HG03066 (cell line): Measurements from ENCODE around the gene EFCAB14.
"Not testable (repeated sequence)": the region's sequence is repeated elsewhere in the genome, so short reads cannot be mapped to it uniquely, and the experiment has no call there.

ENCODE experiments used
- ATAC-seq: cut with Tn5 transposase; IDR thresholded peaks from one replicate; pipeline ENCODE4 v1.9.1; 2021; ENCODE audit warnings: low read depth; ENCODE audit not compliant: unreplicated experiment

The EFCAB14 gene

GRCh38 chr1:46687921-46688509 is 30.9 kb downstream of the EFCAB14 start:
- no peak for ATAC-seq

DNA sequence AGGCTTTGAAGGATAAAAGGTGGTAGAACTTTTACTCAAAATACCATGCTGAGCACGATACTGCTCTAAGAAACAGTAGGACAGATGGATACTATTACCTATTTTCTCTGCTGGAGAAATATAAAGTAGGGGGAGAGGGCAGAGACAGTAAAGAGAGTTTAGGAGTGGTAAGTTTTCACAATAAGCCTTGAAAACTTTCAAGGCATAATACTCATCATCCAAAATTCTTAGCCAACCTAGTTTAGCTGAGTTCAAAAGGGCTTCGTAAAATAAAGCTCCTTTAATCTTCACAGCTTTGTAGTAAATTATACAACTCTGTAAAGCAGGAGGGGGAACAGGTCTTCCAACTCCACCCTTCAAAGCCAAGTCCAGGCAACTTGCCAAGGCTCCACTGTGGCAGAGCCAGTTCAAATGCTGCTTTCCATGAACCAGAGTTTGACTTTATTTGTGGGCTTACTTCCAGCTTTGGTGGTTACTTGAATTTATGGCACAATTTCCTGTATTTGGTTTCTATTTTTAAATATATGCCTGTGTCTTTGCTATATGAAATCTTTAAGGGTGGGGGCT is 31.7 kb downstream of the EFCAB14 start:
- no peak for ATAC-seq

- ATAC-seq = no peak
These were observed 32.7 kb downstream of the EFCAB14 start for GRCh38 chr1:46686255-46686654.

GRCh38 chr1:46684670-46685069 is 34.2 kb downstream of the EFCAB14 start:
- ATAC-seq = no peak

- no peak for ATAC-seq
These were observed 36.9 kb downstream of the EFCAB14 start for GRCh38 chr1:46682064-46682463.

- ATAC-seq = no peak
These were observed 37.4 kb downstream of the EFCAB14 start for GRCh38 chr1:46681333-46682034.

DNA sequence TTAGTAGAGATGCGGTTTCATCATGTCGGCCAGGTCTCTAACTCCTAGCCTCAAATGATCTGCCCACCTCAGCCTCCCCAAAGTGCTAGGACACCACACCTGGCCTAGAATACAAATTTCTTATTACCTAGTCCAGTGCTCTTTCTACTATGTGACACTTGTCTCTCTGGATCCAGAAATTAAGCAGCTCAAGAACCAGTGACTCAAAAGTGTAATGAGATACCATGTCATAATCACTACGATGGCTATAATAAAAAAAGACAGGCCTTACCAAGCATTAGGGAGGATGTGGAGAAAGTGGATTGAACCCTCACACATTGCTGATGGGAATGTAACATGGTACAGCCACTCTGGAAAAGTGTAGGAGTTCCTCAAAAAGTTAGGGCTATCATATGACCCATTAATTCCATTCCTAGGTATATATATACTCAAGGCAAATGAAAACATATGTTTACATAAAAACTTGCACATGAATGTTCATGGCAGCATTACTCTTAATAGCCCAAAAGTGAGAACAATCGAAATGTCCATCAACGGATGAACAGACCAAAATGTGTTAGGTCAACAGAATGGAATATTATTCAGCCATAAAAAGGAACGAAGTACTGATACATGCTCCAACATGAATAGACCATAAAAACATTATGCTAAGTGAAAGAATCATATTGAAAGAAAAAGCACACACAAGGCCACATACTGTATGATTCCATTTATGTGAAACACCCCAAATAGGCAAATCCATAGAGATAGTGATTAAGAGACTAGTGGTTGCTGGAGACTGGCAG is 38.9 kb downstream of the EFCAB14 start:
- ATAC-seq = no peak

GRCh38 chr1:46677339-46677738 is 41.6 kb downstream of the EFCAB14 start:
- ATAC-seq = no peak

DNA sequence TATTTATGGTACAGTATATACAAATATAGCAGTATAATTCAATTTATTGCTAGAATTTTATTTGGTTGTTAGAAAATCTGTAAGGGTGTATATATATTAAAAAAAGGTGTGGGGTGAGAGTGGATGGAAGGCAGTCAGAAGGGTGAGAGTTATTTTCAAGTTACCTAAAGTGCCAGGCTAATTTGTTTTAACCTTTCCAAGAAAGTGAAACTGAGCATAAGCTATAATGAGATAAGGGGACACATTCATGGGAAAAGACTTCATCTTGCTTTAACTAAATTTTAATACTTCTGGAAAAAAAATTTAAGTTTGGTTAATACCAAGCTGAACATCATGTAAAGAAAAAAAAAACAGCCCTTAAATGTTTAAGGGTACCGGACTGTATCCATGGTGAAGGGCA is 42.4 kb downstream of the EFCAB14 start:
- ATAC-seq = no peak

DNA sequence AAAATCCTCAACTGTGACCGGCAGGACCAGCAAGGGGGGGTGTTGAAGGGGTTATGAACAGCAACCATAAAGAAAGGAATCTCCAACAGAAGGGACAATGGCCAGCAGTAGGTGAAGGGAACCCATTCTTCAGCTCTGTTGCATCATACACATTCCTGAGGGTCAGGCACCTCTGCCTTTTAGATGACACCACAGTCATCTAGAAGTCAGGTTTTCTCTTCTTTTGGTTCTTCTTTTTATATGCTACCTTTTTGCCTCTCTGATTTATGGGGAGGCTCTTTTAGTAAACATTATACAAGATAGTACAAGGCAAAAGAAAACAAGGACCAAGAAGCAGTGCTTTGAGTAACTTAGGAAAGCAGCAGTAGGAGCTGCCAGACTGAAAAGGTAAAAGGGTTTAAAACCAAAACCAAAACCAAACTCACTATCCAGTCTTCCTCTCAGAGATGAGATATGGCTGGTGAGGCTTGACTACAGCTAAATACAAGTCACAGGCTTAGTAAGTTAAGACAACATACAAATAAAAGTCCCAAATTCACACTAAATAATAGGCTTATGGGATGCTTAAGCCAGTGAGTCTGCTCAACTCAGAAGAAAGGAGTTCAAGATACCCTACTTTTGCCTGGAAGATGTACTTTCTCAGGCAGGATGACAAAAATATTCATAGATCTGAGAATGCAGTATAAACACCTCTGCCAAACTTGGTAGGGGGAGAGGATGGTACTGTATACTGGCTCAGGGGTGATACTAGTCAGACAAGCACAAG is 43.2 kb downstream of the EFCAB14 start:
- peak; percentile 93 for ATAC-seq

DNA sequence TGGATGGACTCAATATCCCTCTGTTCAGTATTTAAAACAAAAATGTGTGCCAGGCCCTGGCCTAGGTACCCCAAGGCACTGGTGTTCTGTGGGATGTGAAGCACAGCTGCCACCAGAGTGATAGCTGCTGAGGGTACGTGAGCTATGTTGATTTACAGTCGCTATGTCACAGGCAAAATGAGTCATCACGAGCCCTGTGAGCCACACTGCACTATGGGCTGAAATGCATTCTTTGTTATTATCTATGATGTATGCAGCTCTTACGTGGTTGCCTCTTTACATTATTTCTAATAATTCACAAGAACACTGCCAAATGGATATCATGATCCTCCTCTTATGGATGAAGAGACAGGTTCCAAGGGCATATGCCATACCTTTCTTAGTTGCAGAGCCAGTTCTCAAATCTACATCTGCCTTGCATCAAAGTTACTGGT is 45.1 kb downstream of the EFCAB14 start:
- ATAC-seq = no peak

GRCh38 chr1:46672696-46673095 is 46.2 kb downstream of the EFCAB14 start:
- no peak for ATAC-seq

- no peak for ATAC-seq
These were observed 47.4 kb downstream of the EFCAB14 start, which contains the start of gene TEX38 for GRCh38 chr1:46671554-46671953. Gene TEX38, plus strand, starts transcription at chr1:46671854. Its CDS starts 81 bp downstream, at chr1:46671935.

DNA sequence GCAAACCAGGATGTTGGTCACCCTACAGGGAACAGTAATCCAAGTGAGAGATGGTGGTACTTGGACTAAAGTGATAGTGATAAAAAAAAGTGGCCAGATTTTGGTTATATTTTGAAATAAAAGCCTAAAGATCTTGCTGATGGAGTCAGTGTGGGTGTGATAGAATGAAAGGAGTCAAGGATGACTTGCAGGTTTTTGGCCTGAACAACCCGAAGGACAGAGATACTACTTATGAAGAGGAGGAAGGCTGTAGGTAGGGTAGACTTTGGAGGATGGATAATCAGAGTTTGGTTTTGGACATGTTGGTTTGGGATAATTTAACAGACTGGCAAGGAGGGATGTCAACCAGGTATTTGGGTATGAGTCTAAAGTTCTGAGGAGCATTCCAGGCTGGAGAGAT is 48.8 kb downstream of the EFCAB14 start:
- ATAC-seq = no peak

GRCh38 chr1:46667782-46668760 is 50.8 kb downstream of the EFCAB14 start, which contains the start of gene ATPAF1:
Gene ATPAF1, minus strand, starts transcription at chr1:46668364. Its CDS starts 42 bp downstream, at chr1:46668322.
- ATAC-seq = peak; percentile 63

GRCh38 chr1:46665983-46666382 is 52.9 kb downstream of the EFCAB14 start:
- ATAC-seq = no peak

GRCh38 chr1:46662919-46663318 is 56.0 kb downstream of the EFCAB14 start:
- not testable (repeated sequence) for ATAC-seq

GRCh38 chr1:46660116-46660515 is 58.8 kb downstream of the EFCAB14 start:
- peak; percentile 93 for ATAC-seq

GRCh38 chr1:46659307-46659870 is 59.5 kb downstream of the EFCAB14 start:
- ATAC-seq = no peak
